RWPE1 (cell line): ENCODE results near the gene RXRB.

Experiments
- CTCF ChIA-PET: fragments of 350-600 bp; sonication (Branson Sonifier 250); formaldehyde crosslinking; extraction: SDS; loops from one replicate; lab custom pipeline; 2021; lab: Yijun Ruan, JAX
- POLR2A ChIA-PET: fragments of 400-600 bp; formaldehyde crosslinking; extraction: SDS; loops from one replicate; lab custom pipeline; 2020; ENCODE audit warnings: antibody characterized with exemption; ENCODE audit not compliant: low non-redundant PET; lab: Yijun Ruan, JAX
- DNase-seq: peaks from one replicate; pipeline ENCODE4 v3.0.0; 2012; ENCODE audit warnings: low spot score
- H3K27ac ChIP-seq: fragments of 450-650 bp; 2 replicates; pipeline ENCODE4 v1.5.1; 2017
- TF ChIP-seq, protein P1 (sequence below): fragments of 450-650 bp; conservative IDR thresholded peaks from 2 replicates; pipeline ENCODE4 v1.5.1; 2017; ENCODE audit warnings: low read depth, mild to moderate bottlenecking

RXRB gene

DNA sequence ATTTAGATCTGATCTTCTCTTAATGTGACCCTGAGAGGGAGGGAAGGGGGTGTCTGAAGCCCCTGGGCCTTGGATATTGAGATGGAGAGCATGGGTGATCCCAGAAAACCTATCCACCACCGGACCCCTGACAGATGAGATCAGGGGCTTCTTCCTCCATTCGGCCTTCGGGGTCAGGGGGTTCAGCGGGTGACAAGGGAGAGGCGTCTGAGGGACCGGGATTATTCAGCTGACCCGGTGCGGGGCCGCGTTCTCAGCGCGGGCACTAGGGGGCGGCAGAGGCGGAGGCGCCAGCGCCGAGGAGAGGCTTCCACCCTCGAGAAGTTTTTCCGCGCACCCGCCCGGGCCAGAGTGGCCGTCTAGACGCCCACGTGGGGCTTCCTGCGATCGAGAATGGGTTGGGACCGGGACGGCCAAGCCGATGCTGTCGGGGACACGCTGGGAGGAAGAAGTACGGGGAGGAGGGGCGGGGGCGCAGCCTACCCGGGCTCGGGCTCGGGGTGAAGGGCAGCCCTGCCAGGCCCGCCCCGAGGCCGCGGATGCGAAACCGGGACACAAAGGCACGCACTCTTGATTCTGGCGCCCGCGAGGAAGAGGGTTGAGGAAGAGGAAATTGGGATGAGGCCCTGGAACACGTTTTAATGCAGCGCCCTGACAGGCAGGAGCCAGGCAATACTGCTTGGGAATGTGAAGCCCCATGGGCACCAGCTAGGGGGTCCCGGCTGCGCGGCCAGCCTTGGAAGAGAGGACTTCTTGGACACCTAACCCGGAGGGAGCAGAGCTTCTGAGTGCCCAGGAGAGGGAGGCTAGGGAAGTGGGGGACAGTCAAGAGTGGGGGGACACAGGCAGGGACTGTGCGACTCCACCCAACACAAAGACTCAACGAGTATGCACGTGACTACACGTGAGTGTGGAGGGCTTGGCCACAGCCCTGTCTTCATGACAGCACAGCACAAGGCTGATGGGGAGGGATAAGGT, 38.8 kb downstream of the RXRB start:
- ChIA-PET POLR2A (no interaction called here), CTCF (interaction anchor here (0.5 to 2.8 kb wide), 15 partner anchors 11 to 867 kb away, joined by 3 to 18 read pairs (median 5); no protein-coding TSS in a partner anchor)
- H3K27ac ChIP-seq, result peak overlapping the region; percentile 86
- DNase-seq, result peak; percentile 76
- TF ChIP-seq, protein P1, sequence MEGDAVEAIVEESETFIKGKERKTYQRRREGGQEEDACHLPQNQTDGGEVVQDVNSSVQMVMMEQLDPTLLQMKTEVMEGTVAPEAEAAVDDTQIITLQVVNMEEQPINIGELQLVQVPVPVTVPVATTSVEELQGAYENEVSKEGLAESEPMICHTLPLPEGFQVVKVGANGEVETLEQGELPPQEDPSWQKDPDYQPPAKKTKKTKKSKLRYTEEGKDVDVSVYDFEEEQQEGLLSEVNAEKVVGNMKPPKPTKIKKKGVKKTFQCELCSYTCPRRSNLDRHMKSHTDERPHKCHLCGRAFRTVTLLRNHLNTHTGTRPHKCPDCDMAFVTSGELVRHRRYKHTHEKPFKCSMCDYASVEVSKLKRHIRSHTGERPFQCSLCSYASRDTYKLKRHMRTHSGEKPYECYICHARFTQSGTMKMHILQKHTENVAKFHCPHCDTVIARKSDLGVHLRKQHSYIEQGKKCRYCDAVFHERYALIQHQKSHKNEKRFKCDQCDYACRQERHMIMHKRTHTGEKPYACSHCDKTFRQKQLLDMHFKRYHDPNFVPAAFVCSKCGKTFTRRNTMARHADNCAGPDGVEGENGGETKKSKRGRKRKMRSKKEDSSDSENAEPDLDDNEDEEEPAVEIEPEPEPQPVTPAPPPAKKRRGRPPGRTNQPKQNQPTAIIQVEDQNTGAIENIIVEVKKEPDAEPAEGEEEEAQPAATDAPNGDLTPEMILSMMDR, result peak; percentile 93

DNA sequence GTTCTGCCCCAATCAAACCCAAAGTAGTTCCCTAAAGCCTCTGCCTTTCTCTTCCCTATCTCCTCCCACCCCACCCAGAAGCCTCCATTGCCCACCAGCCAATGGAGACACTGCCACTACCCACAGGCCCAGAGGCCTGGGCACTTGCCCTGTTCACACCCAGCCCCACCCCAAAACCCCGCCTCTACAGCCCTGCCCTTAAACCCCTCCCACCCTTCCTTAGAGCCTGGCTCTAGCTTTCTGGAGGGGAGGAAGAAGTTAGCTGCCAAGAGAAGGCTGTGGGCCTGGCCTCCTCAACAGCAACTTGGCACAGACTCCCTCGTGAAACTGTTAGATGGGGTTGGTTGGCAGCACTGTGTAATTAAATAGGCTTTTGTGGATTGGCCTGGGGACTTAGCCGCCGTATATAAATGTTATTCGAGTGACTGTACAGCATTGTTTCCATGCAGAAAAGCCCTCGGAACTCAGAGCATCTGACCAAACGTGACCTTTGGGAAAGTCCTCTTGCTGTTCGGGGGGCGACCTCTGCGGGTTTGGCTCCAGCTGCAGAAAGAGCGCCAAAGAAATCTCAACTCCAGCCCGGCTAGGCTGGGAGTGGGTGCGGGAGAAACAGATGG, 39.6 kb downstream of the RXRB start:
- CTCF ChIA-PET, result interaction anchor here (0.5 to 2.8 kb wide), 13 partner anchors 11 to 252 kb away, joined by 3 to 18 read pairs (median 5); no protein-coding TSS in a partner anchor
- peak overlapping the region; percentile 86 for H3K27ac ChIP-seq
- POLR2A ChIA-PET, result no interaction called here
- DNase-seq, result peak; percentile 68
- TF ChIP-seq, protein P1, result no peak

DNA sequence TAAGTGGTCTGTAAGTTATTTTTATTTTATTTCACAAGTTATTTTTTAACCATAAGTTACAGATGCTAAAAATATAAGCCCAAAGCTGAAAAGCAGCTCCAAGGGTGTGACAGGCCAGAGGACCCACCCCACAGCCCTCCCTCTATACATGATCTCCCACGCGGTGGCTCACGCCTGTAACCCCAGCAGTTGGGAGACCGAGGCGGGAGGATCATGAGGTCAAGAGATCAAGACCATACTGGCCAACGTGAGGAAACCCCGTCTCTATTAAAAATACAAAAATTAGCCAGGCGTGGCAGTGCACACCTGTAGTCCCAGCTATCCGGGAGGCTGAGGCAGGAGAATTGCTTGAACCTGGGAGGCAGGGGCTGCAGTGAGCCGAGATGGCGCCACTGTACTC, 40.4 kb downstream of the RXRB start:
- POLR2A ChIA-PET, result no interaction called here
- H3K27ac ChIP-seq, result peak overlapping the region; percentile 86
- TF ChIP-seq, protein P1, result no peak
- CTCF ChIA-PET, result interaction anchor here (2.8 kb wide), 1 partner anchor 12 kb away, joined by 18 read pairs; no protein-coding TSS in a partner anchor
- DNase-seq, result no peak

DNA sequence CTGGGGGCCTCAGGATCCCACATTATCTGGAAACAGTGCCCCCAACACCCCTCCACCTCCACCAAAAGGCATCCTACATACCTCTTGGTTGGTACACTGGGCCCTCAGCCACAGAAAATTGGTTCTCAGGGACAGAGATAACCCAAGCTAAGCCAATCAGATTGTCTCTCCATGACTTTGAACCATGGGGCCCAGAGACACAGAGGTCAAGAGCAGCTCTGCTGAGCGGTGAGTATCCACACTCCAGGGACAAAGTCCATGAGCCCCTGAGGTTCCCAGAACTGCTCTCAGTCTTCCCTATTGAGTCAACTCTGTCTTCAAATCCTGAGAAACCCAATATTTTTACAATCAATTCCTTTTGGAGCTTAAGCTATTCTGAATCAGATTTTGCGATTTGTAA, 43.5 kb downstream of the RXRB start:
- DNase-seq, result no peak
- ChIA-PET POLR2A (no interaction called here), CTCF (interaction anchor here (0.6 to 1.2 kb wide), 3 partner anchors 15 to 145 kb away, joined by 3 to 8 read pairs (median 3); no protein-coding TSS in a partner anchor)
- TF ChIP-seq, protein P1, result no peak
- no peak overlapping the region for H3K27ac ChIP-seq

DNA sequence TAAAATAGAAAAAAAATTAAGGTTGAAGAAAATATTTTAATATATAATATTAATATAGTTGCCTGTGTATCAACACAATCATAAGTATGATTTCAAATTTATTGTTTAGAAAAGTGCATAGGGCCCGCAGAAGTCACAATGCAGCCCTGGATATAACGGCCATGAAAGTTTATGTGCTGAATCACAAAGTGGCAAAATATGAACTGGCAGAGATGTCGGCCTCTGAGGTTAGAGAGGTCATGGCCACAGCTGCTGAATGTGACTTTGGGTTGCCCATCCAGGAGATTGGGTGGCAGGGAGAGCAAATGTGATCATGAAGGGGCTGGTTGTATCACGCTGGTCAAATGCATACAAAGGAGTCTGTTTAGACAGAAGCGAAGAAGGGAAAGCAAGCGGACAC, 43.9 kb downstream of the RXRB start:
- POLR2A ChIA-PET, result no interaction called here
- TF ChIP-seq, protein P1, result no peak
- DNase-seq, result no peak
- H3K27ac ChIP-seq, result no peak overlapping the region
- CTCF ChIA-PET, result interaction anchor here (0.8 to 1.2 kb wide), 2 partner anchors 16 to 92 kb away, joined by 3 to 8 read pairs; no protein-coding TSS in a partner anchor

DNA sequence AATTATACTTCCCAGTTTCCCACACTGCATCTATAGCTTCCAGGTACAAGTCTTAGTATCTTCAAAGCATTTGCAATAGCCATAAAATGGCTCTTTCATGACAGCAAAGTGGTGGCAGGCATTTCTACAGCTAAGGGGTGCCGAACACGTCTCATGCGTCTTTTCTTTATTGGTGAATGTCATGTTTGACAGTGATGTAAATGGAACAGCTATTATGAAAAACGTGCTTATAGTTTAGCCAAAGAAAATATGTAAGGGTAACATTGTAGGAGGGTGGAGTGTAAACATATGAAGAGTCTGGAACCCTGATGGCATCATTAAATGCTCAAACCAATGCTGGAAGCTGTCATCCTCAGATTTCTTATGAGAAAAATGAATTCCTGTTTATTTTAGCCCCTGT, 46.1 kb downstream of the RXRB start:
- TF ChIP-seq, protein P1, result no peak
- DNase-seq, result no peak
- CTCF ChIA-PET, result interaction anchor here (1.0 kb wide), 1 partner anchor 36 kb away, joined by 4 read pairs; no protein-coding TSS in a partner anchor
- no peak overlapping the region for H3K27ac ChIP-seq
- POLR2A ChIA-PET, result no interaction called here
